Osteoblast (primary cell): ENCODE measurements around the gene SLC37A3. TPM values are rescaled to one million over a fixed set of nuclear protein-coding genes. Genes with fewer than 3 reads are reported as not detected.

Source experiments
- DNase-seq: peaks from one replicate; pipeline ENCODE4 v3.0.0; 2011; ENCODE audit warnings: low spot score, mixed read lengths; ENCODE audit not compliant: insufficient read length; ENCODE audit errors: missing footprints
- H2AFZ ChIP-seq: 2 replicates; pipeline ENCODE4 v1.6.0; 2011; ENCODE audit warnings: mild to moderate bottlenecking, low read length
- H3K27ac ChIP-seq: 2 replicates; pipeline ENCODE4 v1.5.1; 2011; ENCODE audit warnings: mild to moderate bottlenecking, low read depth, low read length, moderate library complexity
- H3K27me3 ChIP-seq: 2 replicates; pipeline ENCODE4 v1.6.0; 2012; ENCODE audit warnings: mild to moderate bottlenecking, control low read depth, inconsistent platforms, low read length, moderate library complexity; ENCODE audit not compliant: insufficient read depth
- H3K36me3 ChIP-seq: 2 replicates; pipeline ENCODE4 v1.5.1; 2011; ENCODE audit warnings: mild to moderate bottlenecking, low read length, control low read depth, moderate library complexity; ENCODE audit not compliant: insufficient read depth
- H3K4me1 ChIP-seq: 2 replicates; pipeline ENCODE4 v1.5.1; 2011; ENCODE audit warnings: mild to moderate bottlenecking, low read length, control low read depth, moderate library complexity; ENCODE audit not compliant: insufficient read depth
- H3K4me2 ChIP-seq: 2 replicates; pipeline ENCODE4 v1.6.0; 2011; ENCODE audit warnings: mild to moderate bottlenecking, low read length; ENCODE audit not compliant: insufficient read depth
- H3K4me3 ChIP-seq: fragments of 200-600 bp; sonication (generic); 3 replicates; pipeline ENCODE4 v1.5.1; 2012; ENCODE audit warnings: mild to moderate bottlenecking, low read length, inconsistent platforms; ENCODE audit not compliant: insufficient read depth
- H3K79me2 ChIP-seq: 2 replicates; pipeline ENCODE4 v1.6.0; 2012; ENCODE audit warnings: mild to moderate bottlenecking, low read length, control low read depth, inconsistent platforms; ENCODE audit not compliant: insufficient read depth
- H3K9me3 ChIP-seq: 2 replicates; pipeline ENCODE4 v1.5.1; 2011; ENCODE audit warnings: low read depth, low read length, control low read depth
- H4K20me1 ChIP-seq: 2 replicates; pipeline ENCODE4 v1.6.0; 2012; ENCODE audit warnings: mild to moderate bottlenecking, low read length, control low read depth; ENCODE audit not compliant: insufficient read depth
- CTCF ChIP-seq: IDR thresholded peaks from 2 replicates; pipeline ENCODE4 v1.5.1; 2011; ENCODE audit warnings: mild to moderate bottlenecking, low read depth, low read length, moderate library complexity; ENCODE audit errors: extremely low read depth
- total RNA-seq: library from RNA; depleted of rRNA; stranded (reverse); fragments of >200 nt; gene quantifications from 2 replicates; pipeline ENCODE4 v1.2.3, GENCODE V29; 2012

The SLC37A3 gene
- total RNA-seq, 1 donor, result 73.5 TPM

- Histone ChIP-seq H3K79me2 (no peaks in the 10 kb centered on the region), H3K36me3 (peaks cover 4% of the 10 kb centered on the region), H2AFZ (no peak overlapping the region), H3K4me1 (no peaks in the 10 kb centered on the region), H3K9me3 (no peaks in the 10 kb centered on the region), H4K20me1 (no peaks in the 10 kb centered on the region), H3K27ac (no peak overlapping the region), H3K27me3 (no peaks in the 10 kb centered on the region), H3K4me3 (no peak overlapping the region), H3K4me2 (no peak overlapping the region)
- no peak for TF ChIP-seq CTCF
- DNase-seq, result peak; percentile 26
Observed at GRCh38 chr7:140364819-140365218, 33.5 kb downstream of the SLC37A3 start.

GRCh38 chr7:140360697-140361229, 37.6 kb downstream of the SLC37A3 start:
- TF ChIP-seq CTCF, result no peak
- Histone ChIP-seq H3K4me1 (no peaks in the 10 kb centered on the region), H3K79me2 (no peaks in the 10 kb centered on the region)

GRCh38 chr7:140358412-140359051, 39.8 kb downstream of the SLC37A3 start:
- Histone ChIP-seq H3K4me2 (no peak overlapping the region), H3K4me3 (no peak overlapping the region), H3K9me3 (no peaks in the 10 kb centered on the region), H3K79me2 (no peaks in the 10 kb centered on the region), H3K27ac (no peak overlapping the region), H3K36me3 (peaks cover 12% of the 10 kb centered on the region), H2AFZ (no peak overlapping the region), H3K4me1 (no peaks in the 10 kb centered on the region), H4K20me1 (no peaks in the 10 kb centered on the region), H3K27me3 (no peaks in the 10 kb centered on the region)
- peak; percentile 37 for DNase-seq
- TF ChIP-seq CTCF, result no peak

More at GRCh38 chr7:140360697-140361229, 37.6 kb downstream of the SLC37A3 start:
- Histone ChIP-seq H3K36me3 (peaks cover 4% of the 10 kb centered on the region), H3K9me3 (no peaks in the 10 kb centered on the region), H2AFZ (no peak overlapping the region), H3K27me3 (no peaks in the 10 kb centered on the region), H4K20me1 (no peaks in the 10 kb centered on the region), H3K4me2 (no peak overlapping the region), H3K27ac (no peak overlapping the region), H3K4me3 (no peak overlapping the region)
- DNase-seq, result peak; percentile 78

- Histone ChIP-seq H2AFZ (no peak overlapping the region), H3K9me3 (no peaks in the 10 kb centered on the region), H3K36me3 (peaks cover 13% of the 10 kb centered on the region), H3K27ac (no peak overlapping the region), H3K27me3 (no peaks in the 10 kb centered on the region), H4K20me1 (no peaks in the 10 kb centered on the region), H3K4me2 (no peak overlapping the region), H3K4me1 (no peaks in the 10 kb centered on the region), H3K79me2 (no peaks in the 10 kb centered on the region), H3K4me3 (no peak overlapping the region)
- TF ChIP-seq CTCF, result no peak
- DNase-seq, result no peak
Observed at GRCh38 chr7:140358024-140358411, 40.3 kb downstream of the SLC37A3 start.
